ENCODE results near the gene STK38L.

STK38L gene

GRCh38 chr12:27319409-27319808 lies 75.3 kb downstream of the STK38L start:
- DNase-seq (ENCODE audit: low spot score): no peak

GRCh38 chr12:27319848-27320247 lies 75.8 kb downstream of the STK38L start:
- DNase-seq (ENCODE audit: low spot score): no peak

GRCh38 chr12:27324530-27324929 lies 80.4 kb downstream of the STK38L start:
- no peak for DNase-seq (ENCODE audit: low spot score)

GRCh38 chr12:27330846-27331245 lies 86.8 kb downstream of the STK38L start:
- no peak for DNase-seq (ENCODE audit: low spot score)

GRCh38 chr12:27331291-27331926 lies 87.3 kb downstream of the STK38L start:
- DNase-seq (ENCODE audit: low spot score): no peak

- no peak for DNase-seq (ENCODE audit: low spot score)
These were observed 87.8 kb downstream of the STK38L start for GRCh38 chr12:27331927-27332324.

GRCh38 chr12:27332407-27332713 lies 88.3 kb downstream of the STK38L start:
- no peak for DNase-seq (ENCODE audit: low spot score)

GRCh38 chr12:27332714-27333402 lies 88.8 kb downstream of the STK38L start, which contains the start of gene BMAL2:
Gene BMAL2 (plus strand): TSS chr12:27332836. CDS start chr12:27333073, 237 bp downstream.
- no peak for DNase-seq (ENCODE audit: low spot score)

GRCh38 chr12:27333403-27334009 lies 89.4 kb downstream of the STK38L start:
- DNase-seq (ENCODE audit: low spot score): no peak

- DNase-seq (ENCODE audit: low spot score): no peak
These were observed 90.1 kb downstream of the STK38L start for GRCh38 chr12:27334042-27334720.

GRCh38 chr12:27334721-27335082 lies 90.6 kb downstream of the STK38L start:
- no peak for DNase-seq (ENCODE audit: low spot score)

GRCh38 chr12:27335364-27336281 lies 91.5 kb downstream of the STK38L start:
- no peak for DNase-seq (ENCODE audit: low spot score)

- DNase-seq (ENCODE audit: low spot score): no peak
These were observed 92.2 kb downstream of the STK38L start for GRCh38 chr12:27336282-27336653.

GRCh38 chr12:27337376-27337775 lies 93.3 kb downstream of the STK38L start:
- DNase-seq (ENCODE audit: low spot score): no peak

GRCh38 chr12:27338473-27338872 lies 94.4 kb downstream of the STK38L start:
- DNase-seq (ENCODE audit: low spot score): no peak

- no peak for DNase-seq (ENCODE audit: low spot score)
These were observed 96.9 kb downstream of the STK38L start for GRCh38 chr12:27340971-27341370.

GRCh38 chr12:27342536-27342935 lies 98.5 kb downstream of the STK38L start:
- no peak for DNase-seq (ENCODE audit: low spot score)

- no peak for DNase-seq (ENCODE audit: low spot score)
These were observed 99.3 kb downstream of the STK38L start for GRCh38 chr12:27343255-27344000.

- DNase-seq (ENCODE audit: low spot score): no peak
These were observed 100.2 kb downstream of the STK38L start for GRCh38 chr12:27344246-27344645.

GRCh38 chr12:27344760-27345159 lies 100.7 kb downstream of the STK38L start:
- DNase-seq (ENCODE audit: low spot score): no peak

GRCh38 chr12:27345376-27345775 lies 101.3 kb downstream of the STK38L start:
- DNase-seq (ENCODE audit: low spot score): no peak

Measured in globus pallidus (tissue), 1 donor.